K562 (cell line): Measurements from ENCODE around the gene FGF22. TPM values are rescaled to one million over a fixed set of nuclear protein-coding genes. Genes with fewer than 3 reads are reported as not detected.

Source experiments
- CBFB ChIP-seq: sonication (generic); formaldehyde crosslinking; IDR thresholded peaks from 2 replicates; pipeline ENCODE4 v1.4.0; 2020; ENCODE audit warnings: mild to moderate bottlenecking, missing genetic modification reagents
- DPF2 ChIP-seq: fragments of 450-650 bp; IDR thresholded peaks from 2 replicates; pipeline ENCODE4 v1.6.1; 2016
- E2F6 ChIP-seq, 2 experiments: IDR thresholded peaks; 2 replicates each; pipeline ENCODE4 v1.6.1; 2011; ENCODE audit warnings: borderline replicate concordance in 1 of 2, control low read depth in 1 of 2, low read depth in 1 of 2, low read length in 1 of 2, mild to moderate bottlenecking in 1 of 2, mixed read lengths in 1 of 2, moderate library complexity in 1 of 2; ENCODE audit not compliant: insufficient read depth in 1 of 2, insufficient read length in 1 of 2, poor library complexity in 1 of 2, severe bottlenecking in 1 of 2; ENCODE audit errors: extremely low read depth in 1 of 2
- ELF4 ChIP-seq: fragments of 450-650 bp; formaldehyde crosslinking; IDR thresholded peaks from 2 replicates; pipeline ENCODE4 v1.4.0; 2022; ENCODE audit warnings: missing genetic modification characterization
- GMEB1 ChIP-seq: fragments of 250-450 bp; sonication (Bioruptor Pico); IDR thresholded peaks from 2 replicates; pipeline ENCODE4 v1.4.0; 2020; ENCODE audit warnings: mild to moderate bottlenecking
- HDAC6 ChIP-seq: IDR thresholded peaks from 2 replicates; pipeline ENCODE4 v1.6.1; 2012; ENCODE audit warnings: low read depth, mild to moderate bottlenecking, control low read depth, inconsistent platforms, low read length, moderate library complexity
- HMG20A ChIP-seq: fragments of 450-650 bp; formaldehyde crosslinking; conservative IDR thresholded peaks from 2 replicates; pipeline ENCODE4 v1.4.0; 2020; ENCODE audit warnings: mild to moderate bottlenecking, mixed read lengths
- KDM4B ChIP-seq, 2 experiments: fragments of 450-650 bp in 1 of 2; sonication (generic) in 1 of 2; IDR thresholded peaks; 2 replicates each; pipeline ENCODE4 v1.6.1; 2016 to 2017; ENCODE audit warnings: borderline replicate concordance in 2 of 2, antibody characterized with exemption in 1 of 2, low read depth in 1 of 2, mild to moderate bottlenecking in 1 of 2
- TBL1XR1 ChIP-seq, 2 experiments: IDR thresholded peaks; 2 replicates each; pipeline ENCODE4 v1.6.1; 2012; ENCODE audit warnings: improper control_type of control experiment in 2 of 2, low read length in 2 of 2, mild to moderate bottlenecking in 1 of 2
- TEAD2 ChIP-seq: fragments of 450-650 bp; IDR thresholded peaks from 2 replicates; pipeline ENCODE4 v1.6.1; 2016; ENCODE audit warnings: missing genetic modification characterization, control low read depth, missing compliant biosample characterization
- ZFP91 ChIP-seq: sonication (generic); formaldehyde crosslinking; IDR thresholded peaks from 2 replicates; pipeline ENCODE4 v1.8.0; 2022; ENCODE audit warnings: mild to moderate bottlenecking, missing genetic modification reagents
- ZHX1 ChIP-seq: fragments of 150-350 bp; conservative IDR thresholded peaks from 2 replicates; pipeline ENCODE4 v1.6.1; 2014; ENCODE audit warnings: low read length
- ZKSCAN8 ChIP-seq: fragments of 200-800 bp; sonication (Bioruptor generic); IDR thresholded peaks from 2 replicates; pipeline ENCODE4 v1.6.1; 2016; ENCODE audit warnings: missing genetic modification characterization, missing compliant biosample characterization
- ZNF253 ChIP-seq: fragments of 250-450 bp; sonication (Bioruptor Pico); conservative IDR thresholded peaks from 2 replicates; pipeline ENCODE4 v1.6.1; 2021; ENCODE audit warnings: mild to moderate bottlenecking
- ZNF282 ChIP-seq: sonication (generic); formaldehyde crosslinking; IDR thresholded peaks from 2 replicates; pipeline ENCODE4 v1.8.1; 2023; ENCODE audit warnings: missing genetic modification reagents
- ZNF764 ChIP-seq: fragments of 250-450 bp; sonication (Bioruptor Pico); IDR thresholded peaks from 2 replicates; pipeline ENCODE4 v1.4.0; 2020; ENCODE audit warnings: low read depth, mild to moderate bottlenecking, moderate library complexity
- polyA plus RNA-seq, 8 experiments: library from polyadenylated mRNA; depleted of rRNA in 4 of 8; stranded (reverse) in 5 of 8; unstranded in 3 of 8; fragments of >200 nt; fragmentation: Nextera tagmentation in 2 of 8; fragmentation: Illumina TruSeq in 1 of 8; extraction: Ambion mirVana in 2 of 8; extraction: Trizol in 1 of 8; gene quantifications; 2 replicates each; pipeline versions ENCODE4 v1.2.1 to v1.2.3, GENCODE V29; 2011 to 2014; ENCODE audit warnings: inconsistent platforms in 1 of 8, missing spikeins in 1 of 8
- total RNA-seq, 7 experiments: library from RNA; depleted of rRNA in 6 of 7; stranded (reverse); fragments of >200 nt in 6 of 7; fragmentation: Illumina TruSeq in 2 of 7; extraction: Trizol in 2 of 7; gene quantifications; 2 replicates each; pipeline versions ENCODE4 v1.2.1 to v1.2.3, GENCODE V29; 2011 to 2021; ENCODE audit warnings: low replicate concordance in 1 of 7

Gene FGF22
- total and polyA plus RNA-seq, 9 of the 15 experiments (the other 6 are each of a cell fraction or from before 2014, with no cell fraction given) = 0.14 to 2.2 (median 0.86) TPM; not detected in 4

- TF ChIP-seq GMEB1 (no peak), CBFB (CRISPR knock-in tag) (no peak), ELF4 (CRISPR knock-in tag) (no peak), E2F6 (IDR thresholded peaks at IDR 0.05; ENCODE audit: borderline replicate concordance in 1 of 2, extremely low read depth in 1 of 2, insufficient read depth in 1 of 2, insufficient read length in 1 of 2, low read depth in 1 of 2, low read length in 1 of 2, poor library complexity in 1 of 2, severe bottlenecking in 1 of 2) (peak in 1 of 2 experiments; percentile 33), ZNF764 (no peak), TEAD2 (tag) (no peak), HDAC6 (no peak), DPF2 (no peak), ZHX1 (no peak), TBL1XR1 (IDR thresholded peaks at IDR 0.05; ENCODE audit: low read length in 2 of 2) (no peak), KDM4B (IDR thresholded peaks at IDR 0.05; ENCODE audit: borderline replicate concordance in 2 of 2, low read depth in 1 of 2) (no peak), ZFP91 (CRISPR knock-in tag) (no peak), ZKSCAN8 (CRISPR knock-in tag) (peak; percentile 94), ZNF253 (no peak), ZNF282 (CRISPR knock-in tag) (no peak), HMG20A (CRISPR knock-in tag) (no peak)
Observed at GRCh38 chr19:676339-677105, 36.8 kb downstream of the FGF22 start, which contains the start of gene FSTL3 (continued).
